ENCODE data around the gene LRRN3.

The LRRN3 gene

DNA sequence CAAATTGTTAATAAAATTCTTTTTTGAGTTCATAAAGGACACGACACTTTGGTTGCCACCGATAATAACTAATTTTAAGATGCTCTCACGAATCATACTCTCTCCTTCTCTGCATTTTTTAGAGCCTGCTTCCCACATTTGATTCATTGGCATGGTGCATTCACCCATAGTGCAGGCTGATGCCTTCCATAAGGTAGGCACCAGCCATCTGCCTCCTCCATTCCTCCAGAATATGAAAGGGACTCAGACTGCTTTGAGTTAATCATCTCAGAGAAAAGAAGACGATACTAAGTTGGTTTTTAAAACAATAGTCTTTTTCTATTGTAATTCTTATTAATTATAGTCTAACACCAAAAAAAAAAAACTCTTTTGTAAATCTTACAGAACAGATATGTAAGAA lies 33.9 kb upstream of the LRRN3 start:
- no peak overlapping the region for H3K4me3 ChIP-seq (replicated peaks; ENCODE audit: low read depth, low read length)
- no peak for TF ChIP-seq CTCF (IDR thresholded peaks at IDR 0.05; ENCODE audit: insufficient read depth, low read length, poor library complexity, severe bottlenecking)
- H3K36me3 ChIP-seq (ENCODE audit: control insufficient read depth, insufficient read depth, low read length): no peaks in the 10 kb centered on the region
- H3K27me3 ChIP-seq (replicated peaks; ENCODE audit: control insufficient read depth, insufficient read depth, low read length): no peaks in the 10 kb centered on the region
- no peak for DNase-seq (ENCODE audit: extremely low read depth, insufficient read length)

GRCh38 chr7:111059833-111060232 lies 31.1 kb upstream of the LRRN3 start:
- H3K36me3 ChIP-seq (ENCODE audit: control insufficient read depth, insufficient read depth, low read length): no peaks in the 10 kb centered on the region
- no peak for DNase-seq (ENCODE audit: extremely low read depth, insufficient read length)
- H3K27me3 ChIP-seq (replicated peaks; ENCODE audit: control insufficient read depth, insufficient read depth, low read length): no peaks in the 10 kb centered on the region
- no peak overlapping the region for H3K4me3 ChIP-seq (replicated peaks; ENCODE audit: low read depth, low read length)
- no peak for TF ChIP-seq CTCF (IDR thresholded peaks at IDR 0.05; ENCODE audit: insufficient read depth, low read length, poor library complexity, severe bottlenecking)

GRCh38 chr7:111063166-111063565 lies 27.8 kb upstream of the LRRN3 start:
- no peak for TF ChIP-seq CTCF (IDR thresholded peaks at IDR 0.05; ENCODE audit: insufficient read depth, low read length, poor library complexity, severe bottlenecking)
- H3K4me3 ChIP-seq (replicated peaks; ENCODE audit: low read depth, low read length): no peak overlapping the region

DNA sequence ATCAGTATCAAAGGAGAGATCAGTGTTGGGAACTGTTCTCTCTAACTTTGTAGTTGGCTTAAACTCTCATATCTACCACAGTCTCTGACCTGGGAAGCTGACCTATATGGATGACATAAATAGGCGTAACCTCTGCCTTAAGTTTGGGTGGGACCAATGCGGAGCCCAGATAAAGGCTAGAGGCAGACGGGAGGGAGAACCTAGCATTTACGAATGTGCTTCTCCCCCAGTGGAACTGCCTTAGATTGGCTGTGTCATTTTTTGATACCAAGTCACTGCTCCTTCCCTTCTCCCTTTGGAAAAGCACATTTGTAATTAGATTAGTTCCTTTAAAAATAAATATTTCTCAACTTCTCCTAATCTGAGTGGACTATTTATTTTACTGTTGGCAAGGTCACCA lies 23.7 kb upstream of the LRRN3 start:
- Histone ChIP-seq H3K36me3 (ENCODE audit: control insufficient read depth, insufficient read depth, low read length) (no peaks in the 10 kb centered on the region), H3K4me3 (replicated peaks; ENCODE audit: low read depth, low read length) (no peak overlapping the region), H3K27me3 (replicated peaks; ENCODE audit: control insufficient read depth, insufficient read depth, low read length) (no peaks in the 10 kb centered on the region)
- TF ChIP-seq CTCF (IDR thresholded peaks at IDR 0.05; ENCODE audit: insufficient read depth, low read length, poor library complexity, severe bottlenecking): no peak
- DNase-seq (ENCODE audit: extremely low read depth, insufficient read length): no peak

More at GRCh38 chr7:111063166-111063565, 27.8 kb upstream of the LRRN3 start:
- no peak for DNase-seq (ENCODE audit: extremely low read depth, insufficient read length)
- H3K36me3 ChIP-seq (ENCODE audit: control insufficient read depth, insufficient read depth, low read length): no peaks in the 10 kb centered on the region
- no peaks in the 10 kb centered on the region for H3K27me3 ChIP-seq (replicated peaks; ENCODE audit: control insufficient read depth, insufficient read depth, low read length)

- no peak overlapping the region for H3K4me3 ChIP-seq (replicated peaks; ENCODE audit: low read depth, low read length)
- H3K27me3 ChIP-seq (replicated peaks; ENCODE audit: control insufficient read depth, insufficient read depth, low read length): no peaks in the 10 kb centered on the region
- no peak for DNase-seq (ENCODE audit: extremely low read depth, insufficient read length)
- H3K36me3 ChIP-seq (ENCODE audit: control insufficient read depth, insufficient read depth, low read length): no peaks in the 10 kb centered on the region
- TF ChIP-seq CTCF (IDR thresholded peaks at IDR 0.05; ENCODE audit: insufficient read depth, low read length, poor library complexity, severe bottlenecking): no peak
Measured at GRCh38 chr7:111067682-111068081, 23.2 kb upstream of the LRRN3 start.

DNA sequence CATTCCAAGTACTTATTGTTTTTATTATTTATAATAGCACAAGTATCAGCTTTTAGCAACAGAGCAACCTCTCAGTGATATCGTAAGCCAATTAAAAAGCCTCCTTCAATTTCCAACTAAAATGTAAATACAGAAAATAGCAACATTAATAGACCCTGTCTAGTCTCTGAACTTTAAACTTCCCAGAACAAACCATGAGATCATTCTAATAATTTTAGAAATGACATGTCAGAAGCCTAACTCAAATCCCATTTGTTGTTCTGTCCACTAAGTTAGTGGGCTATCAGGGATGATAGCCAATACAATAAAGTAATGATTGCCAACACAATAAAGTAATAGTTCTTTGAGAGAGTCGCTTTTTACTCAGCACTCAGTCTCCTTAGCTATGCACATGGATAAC lies 22.3 kb upstream of the LRRN3 start:
- Histone ChIP-seq H3K27me3 (replicated peaks; ENCODE audit: control insufficient read depth, insufficient read depth, low read length) (no peaks in the 10 kb centered on the region), H3K36me3 (ENCODE audit: control insufficient read depth, insufficient read depth, low read length) (no peaks in the 10 kb centered on the region), H3K4me3 (replicated peaks; ENCODE audit: low read depth, low read length) (no peak overlapping the region)
- no peak for DNase-seq (ENCODE audit: extremely low read depth, insufficient read length)
- no peak for TF ChIP-seq CTCF (IDR thresholded peaks at IDR 0.05; ENCODE audit: insufficient read depth, low read length, poor library complexity, severe bottlenecking)
